Measurements from ENCODE around the gene SLC6A9.

Gene SLC6A9

GRCh38 chr1:43978551-43979260, 52.6 kb downstream of the SLC6A9 start, which contains the start of gene B4GALT2:
TSS of gene B4GALT2 (plus strand) at chr1:43979210. CDS start at chr1:43981161, 1,951 bp downstream.
- no peak for TF ChIP-seq CTCF (IDR thresholded peaks at IDR 0.05; ENCODE audit: low read depth, low read length)
- peak; percentile 14 to 35 for DNase-seq (ENCODE audit: low read depth in 2 of 2)
- peak within 1 kb of the TSS; percentile 57 to 69 for H3K4me3 ChIP-seq (replicated peaks in 1 of 2; ENCODE audit: low read depth in 2 of 2, low read length in 2 of 2)

- TF ChIP-seq CTCF (IDR thresholded peaks at IDR 0.05; ENCODE audit: low read depth, low read length): no peak
- peak overlapping the region in 1 of 2 donors; percentile 69 for H3K4me3 ChIP-seq (replicated peaks in 1 of 2; ENCODE audit: low read depth in 2 of 2, low read length in 2 of 2)
- DNase-seq (ENCODE audit: low read depth in 2 of 2): no peak
These were observed 53.1 kb downstream of the SLC6A9 start for GRCh38 chr1:43978264-43978550.

- no peak for TF ChIP-seq CTCF (IDR thresholded peaks at IDR 0.05; ENCODE audit: low read depth, low read length)
- H3K4me3 ChIP-seq (replicated peaks in 1 of 2; ENCODE audit: low read depth in 2 of 2, low read length in 2 of 2): no peak overlapping the region
- no peak for DNase-seq (ENCODE audit: low read depth in 2 of 2)
These were observed 53.6 kb downstream of the SLC6A9 start for GRCh38 chr1:43977376-43978263.

GRCh38 chr1:43976890-43977289, 54.4 kb downstream of the SLC6A9 start:
- TF ChIP-seq CTCF (IDR thresholded peaks at IDR 0.05; ENCODE audit: low read depth, low read length): no peak

GRCh38 chr1:43976045-43976444, 55.2 kb downstream of the SLC6A9 start:
- TF ChIP-seq CTCF (IDR thresholded peaks at IDR 0.05; ENCODE audit: low read depth, low read length): no peak
- DNase-seq (ENCODE audit: low read depth in 2 of 2): no peak
- peak overlapping the region; percentile 91 to 94 for H3K4me3 ChIP-seq (replicated peaks in 1 of 2; ENCODE audit: low read depth in 2 of 2, low read length in 2 of 2)

More at GRCh38 chr1:43976890-43977289, 54.4 kb downstream of the SLC6A9 start:
- H3K4me3 ChIP-seq (replicated peaks in 1 of 2; ENCODE audit: low read depth in 2 of 2, low read length in 2 of 2): no peak overlapping the region
- no peak for DNase-seq (ENCODE audit: low read depth in 2 of 2)

GRCh38 chr1:43975249-43975961, 55.9 kb downstream of the SLC6A9 start:
- peak overlapping the region; percentile 91 to 94 for H3K4me3 ChIP-seq (replicated peaks in 1 of 2; ENCODE audit: low read depth in 2 of 2, low read length in 2 of 2)
- DNase-seq (ENCODE audit: low read depth in 2 of 2): peak; percentile 20 to 37
- TF ChIP-seq CTCF (IDR thresholded peaks at IDR 0.05; ENCODE audit: low read depth, low read length): no peak

Data from cardiac fibroblast (primary cell).